Transverse colon (tissue), 4 donors: ENCODE results near the gene RSRP1. TPM values are rescaled to one million over a fixed set of nuclear protein-coding genes. Genes with fewer than 3 reads are reported as not detected.

Experiments
- DNase-seq: peaks from one replicate; pipeline ENCODE4 v3.0.0-alpha.2; 2019
- H3K27ac ChIP-seq, 4 donors: fragments of 200-600 bp; sonication (generic); 2 replicates each; pipeline ENCODE4 v1.5.1; 2016 to 2018; ENCODE audit warnings: inconsistent platforms in 4 of 4
- H3K27me3 ChIP-seq: fragments of 200-600 bp; sonication (generic); 2 replicates; pipeline ENCODE4 v1.5.1; 2017; ENCODE audit warnings: inconsistent platforms
- H3K36me3 ChIP-seq, 4 donors: fragments of 200-600 bp; sonication (generic); 2 replicates each; pipeline ENCODE4 v1.5.1; 2017 to 2019; ENCODE audit warnings: inconsistent platforms in 4 of 4
- H3K4me1 ChIP-seq, 4 donors: fragments of 200-600 bp; sonication (generic); 2 replicates each; pipeline ENCODE4 v1.5.1; 2017 to 2020; ENCODE audit warnings: inconsistent platforms in 4 of 4
- H3K4me3 ChIP-seq, 4 donors: fragments of 200-600 bp; sonication (generic); 1 replicate in 1 of 4; 2 replicates in 3 of 4; pipeline versions ENCODE4 v1.5.1 to v1.6.1; 2017 to 2019; ENCODE audit warnings: inconsistent platforms in 4 of 4
- H3K9me3 ChIP-seq, 2 donors: fragments of 200-600 bp; sonication (generic); 2 replicates each; pipeline ENCODE4 v1.5.1; 2017 to 2019; ENCODE audit warnings: inconsistent platforms in 2 of 2
- EP300 ChIP-seq: sonication (generic); formaldehyde crosslinking; IDR thresholded peaks from one replicate; pipeline ENCODE4 v1.6.1; 2017; ENCODE audit warnings: antibody characterized with exemption, low read depth
- POLR2A ChIP-seq: fragments of 450-650 bp; IDR thresholded peaks from one replicate; pipeline ENCODE4 v1.6.1; 2016; ENCODE audit warnings: antibody characterized with exemption, mild to moderate bottlenecking, moderate library complexity
- POLR2AphosphoS5 ChIP-seq, 3 donors: sonication (generic); formaldehyde crosslinking; IDR thresholded peaks; one replicate each; pipeline ENCODE4 v1.6.1; 2016; ENCODE audit warnings: antibody characterized with exemption in 3 of 3
- WGBS, 2 donors: methylation state at CpG; one replicate each; pipeline ENCODE4 v1.1.5; 2018; ENCODE audit warnings: low coverage in 1 of 2; 5-methylcytosine and 5-hydroxymethylcytosine counted together
- in situ Hi-C, 4 donors: fragments of 200-750 bp; cut with MboI; loops; one replicate each; pipeline versions ENCODE4 v1.15.0 to v1.15.1; 2017; ENCODE audit warnings: low sequenced_read_pairs in 3 of 4, low pct_ligation_motif_present in 1 of 4, low pct_unique_long_range_greater_than_20kb in 1 of 4
- intact Hi-C: fragments of 100-400 bp; cut with DNase I; formaldehyde crosslinking; loops from one replicate; pipeline ENCODE4 v1.15.1; 2023; ENCODE audit warnings: low total_unique reads
- total RNA-seq, 4 donors: library from RNA; depleted of rRNA; stranded (reverse); fragments of >200 nt; gene quantifications; one replicate each; pipeline ENCODE4 v1.1.0, GENCODE V29; 2016
- TF ChIP-seq, protein P1 (sequence below), 5 experiments: fragments of 200-600 bp in 3 of 5; fragments of 450-650 bp in 2 of 5; sonication (generic) in 3 of 5; IDR thresholded peaks; 1 replicate in 2 of 5; 2 replicates in 3 of 5; pipeline ENCODE4 v1.5.1; 2016 to 2017; ENCODE audit warnings: antibody characterized with exemption in 5 of 5, inconsistent platforms in 3 of 5, mild to moderate bottlenecking in 2 of 5, moderate library complexity in 1 of 5

The RSRP1 gene
- total RNA-seq, 4 donors from 2014 or later: 231 to 467 (median 279) TPM

DNA sequence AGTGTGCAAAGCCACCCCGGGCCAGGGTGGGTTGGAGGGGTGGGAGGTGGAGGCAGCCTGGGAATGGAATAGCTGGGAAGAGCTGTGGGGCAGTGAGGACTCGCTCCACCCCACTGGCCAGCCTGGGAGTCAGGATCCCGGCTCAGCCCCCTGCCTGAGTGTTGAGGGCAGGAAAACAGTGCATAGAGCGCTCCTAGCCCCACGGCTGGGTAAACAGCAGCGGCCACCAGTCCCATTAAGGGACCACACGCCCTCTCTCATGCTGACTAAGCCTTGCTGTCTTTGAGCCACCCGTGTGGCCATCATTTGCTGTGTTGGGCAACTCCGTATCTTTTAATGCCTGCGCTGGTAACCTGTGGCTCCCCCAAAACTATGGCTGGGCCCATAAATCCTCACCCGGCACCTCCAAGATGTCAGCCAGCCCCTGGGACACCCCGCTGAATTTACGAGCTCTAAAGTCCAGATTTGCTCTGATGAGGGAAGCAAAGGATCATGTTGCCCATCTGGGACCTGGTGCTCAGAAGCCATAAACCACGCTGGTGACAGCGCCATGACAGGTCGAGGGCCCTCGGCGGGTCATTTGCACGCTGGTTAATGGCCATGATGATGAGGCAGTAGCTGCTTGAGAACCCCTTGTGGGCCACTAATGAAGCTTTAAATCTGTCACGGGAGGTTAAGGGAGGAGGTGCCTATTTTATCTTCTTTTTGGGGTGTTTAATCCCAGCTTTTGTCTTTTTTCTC lies 49.8 kb downstream of the RSRP1 start:
- peak overlapping the region; percentile 63 to 82 (median 73) for H3K27ac ChIP-seq
- no peak overlapping the region for H3K4me3 ChIP-seq
- no peaks in the 10 kb centered on the region for H3K27me3 ChIP-seq
- peaks cover 6 to 27% (median 23%) of the 10 kb centered on the region in 4 donors for H3K4me1 ChIP-seq
- intact Hi-C loops: no loop called here
- 55 to 71% methylated on average over 6 to 20 of the region's 20 CpGs for WGBS, 2 donors
- H3K36me3 ChIP-seq: no peaks in the 10 kb centered on the region
- DNase-seq: no peak
- TF ChIP-seq POLR2A (no peak), EP300 (no peak), POLR2AphosphoS5 (IDR thresholded peaks at IDR 0.05) (no peak)
- TF ChIP-seq, protein P1, sequence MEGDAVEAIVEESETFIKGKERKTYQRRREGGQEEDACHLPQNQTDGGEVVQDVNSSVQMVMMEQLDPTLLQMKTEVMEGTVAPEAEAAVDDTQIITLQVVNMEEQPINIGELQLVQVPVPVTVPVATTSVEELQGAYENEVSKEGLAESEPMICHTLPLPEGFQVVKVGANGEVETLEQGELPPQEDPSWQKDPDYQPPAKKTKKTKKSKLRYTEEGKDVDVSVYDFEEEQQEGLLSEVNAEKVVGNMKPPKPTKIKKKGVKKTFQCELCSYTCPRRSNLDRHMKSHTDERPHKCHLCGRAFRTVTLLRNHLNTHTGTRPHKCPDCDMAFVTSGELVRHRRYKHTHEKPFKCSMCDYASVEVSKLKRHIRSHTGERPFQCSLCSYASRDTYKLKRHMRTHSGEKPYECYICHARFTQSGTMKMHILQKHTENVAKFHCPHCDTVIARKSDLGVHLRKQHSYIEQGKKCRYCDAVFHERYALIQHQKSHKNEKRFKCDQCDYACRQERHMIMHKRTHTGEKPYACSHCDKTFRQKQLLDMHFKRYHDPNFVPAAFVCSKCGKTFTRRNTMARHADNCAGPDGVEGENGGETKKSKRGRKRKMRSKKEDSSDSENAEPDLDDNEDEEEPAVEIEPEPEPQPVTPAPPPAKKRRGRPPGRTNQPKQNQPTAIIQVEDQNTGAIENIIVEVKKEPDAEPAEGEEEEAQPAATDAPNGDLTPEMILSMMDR (IDR thresholded peaks at IDR 0.05): no peak
- no peaks in the 10 kb centered on the region for H3K9me3 ChIP-seq
- in situ Hi-C loops: no loop called here

DNA sequence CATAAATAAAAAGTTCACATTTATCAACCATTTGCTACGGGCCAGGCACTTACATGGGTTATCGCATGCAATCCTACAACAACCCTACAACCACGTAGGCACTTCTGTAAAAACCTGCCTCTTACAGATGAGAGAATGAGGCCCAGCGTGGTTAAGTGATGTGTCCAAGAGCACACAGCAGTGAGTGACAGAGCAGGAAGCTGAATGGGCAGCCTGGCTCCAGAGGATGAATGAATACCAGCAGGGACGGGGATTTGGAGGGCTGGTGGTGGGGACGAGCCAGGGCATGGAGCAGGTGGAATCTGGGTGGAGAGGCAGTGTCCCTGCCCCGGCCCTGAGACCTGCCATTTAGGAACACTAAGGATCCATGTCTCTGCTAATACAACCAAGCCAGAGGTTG lies 50.4 kb downstream of the RSRP1 start:
- no peak for TF ChIP-seq POLR2AphosphoS5 (IDR thresholded peaks at IDR 0.05)
- no peak for TF ChIP-seq POLR2A
- no peak for TF ChIP-seq EP300
- TF ChIP-seq, protein P1 (IDR thresholded peaks at IDR 0.05): no peak
- intact Hi-C loops (no loop called here), in situ Hi-C loops (no loop called here)
- H3K27ac ChIP-seq: peak overlapping the region; percentile 63 to 82 (median 73)
- H3K36me3 ChIP-seq: no peaks in the 10 kb centered on the region
- no peak for DNase-seq
- H3K9me3 ChIP-seq: no peaks in the 10 kb centered on the region
- H3K27me3 ChIP-seq: no peaks in the 10 kb centered on the region
- WGBS, 2 donors: 83 to 87% methylated on average over 1 to 7 of the region's 7 CpGs
- no peak overlapping the region for H3K4me3 ChIP-seq
- H3K4me1 ChIP-seq: peaks cover 6 to 27% (median 23%) of the 10 kb centered on the region in 4 donors

DNA sequence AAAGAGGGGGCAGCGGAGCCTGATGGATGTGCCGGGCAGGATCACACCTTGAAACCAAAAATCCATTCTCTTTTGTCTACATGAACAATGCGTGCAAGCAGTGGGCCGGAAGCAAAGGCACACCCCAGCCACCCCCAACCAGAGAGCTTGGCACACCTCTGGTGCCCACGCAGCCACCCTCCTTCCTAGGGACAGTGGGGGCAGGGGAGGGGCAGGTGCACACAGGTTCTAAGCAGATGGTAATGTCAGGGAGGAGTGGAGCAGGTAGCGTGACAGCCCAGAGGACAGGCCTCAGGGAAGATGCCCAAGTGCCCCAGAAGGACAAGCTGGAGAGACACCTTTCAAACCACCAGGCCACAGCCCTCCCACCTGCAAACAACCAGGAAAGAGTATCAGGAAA lies 51.4 kb downstream of the RSRP1 start:
- Histone ChIP-seq H3K36me3 (no peaks in the 10 kb centered on the region), H3K27me3 (no peaks in the 10 kb centered on the region), H3K4me3 (no peak overlapping the region), H3K9me3 (no peaks in the 10 kb centered on the region), H3K4me1 (peaks cover 6 to 27% (median 23%) of the 10 kb centered on the region in 4 donors), H3K27ac (peak overlapping the region in 1 of 4 donors; percentile 22)
- in situ Hi-C loops: no loop called here
- TF ChIP-seq EP300 (no peak), POLR2AphosphoS5 (IDR thresholded peaks at IDR 0.05) (no peak), POLR2A (no peak)
- TF ChIP-seq, protein P1 (IDR thresholded peaks at IDR 0.05): no peak
- no peak for DNase-seq
- WGBS, 2 donors: 65 to 67% methylated on average over 2 to 6 of the region's 6 CpGs
- intact Hi-C loops: no loop called here

DNA sequence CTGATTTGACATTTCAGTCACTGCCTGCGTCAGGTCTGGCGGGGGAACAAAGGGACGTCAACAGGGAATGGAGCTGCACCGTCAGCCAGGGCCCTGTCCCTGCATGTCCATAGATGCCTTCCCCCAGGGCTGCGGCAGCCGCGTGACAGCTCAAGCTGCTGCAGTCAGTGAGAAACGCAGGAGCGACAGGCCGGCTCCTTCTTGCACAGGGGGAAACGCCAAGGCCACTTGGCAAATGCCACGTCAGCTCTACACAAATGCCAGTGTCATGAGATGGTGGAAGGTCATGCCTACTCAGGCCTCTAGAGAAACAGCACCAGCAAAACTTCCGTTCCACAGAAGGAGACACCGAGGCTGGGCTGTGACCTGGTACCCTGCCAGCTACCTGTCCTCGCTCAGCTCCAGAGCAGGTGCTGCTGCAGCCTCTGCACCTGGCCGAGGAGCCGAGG lies 52.7 kb downstream of the RSRP1 start:
- Histone ChIP-seq H3K27ac (no peak overlapping the region), H3K4me3 (no peak overlapping the region), H3K4me1 (peaks cover 6 to 27% (median 23%) of the 10 kb centered on the region in 4 donors), H3K27me3 (no peaks in the 10 kb centered on the region), H3K36me3 (no peaks in the 10 kb centered on the region), H3K9me3 (no peaks in the 10 kb centered on the region)
- WGBS, 2 donors: 40 to 42% methylated on average over 1 to 12 of the region's 17 CpGs
- in situ Hi-C loops (no loop called here), intact Hi-C loops (no loop called here)
- no peak for TF ChIP-seq EP300
- TF ChIP-seq POLR2AphosphoS5 (IDR thresholded peaks at IDR 0.05): no peak
- TF ChIP-seq, protein P1 (IDR thresholded peaks at IDR 0.05): no peak
- TF ChIP-seq POLR2A: no peak
- DNase-seq: no peak
